CD4-positive, alpha-beta T cell treated with Interleukin-17A for 4 hours (primary cell): ENCODE results near the gene FEV.

Experiments
- DNase-seq: peaks from one replicate; pipeline ENCODE4 v3.0.0-alpha.2; 2020; ENCODE audit warnings: mixed read lengths

FEV gene

DNA sequence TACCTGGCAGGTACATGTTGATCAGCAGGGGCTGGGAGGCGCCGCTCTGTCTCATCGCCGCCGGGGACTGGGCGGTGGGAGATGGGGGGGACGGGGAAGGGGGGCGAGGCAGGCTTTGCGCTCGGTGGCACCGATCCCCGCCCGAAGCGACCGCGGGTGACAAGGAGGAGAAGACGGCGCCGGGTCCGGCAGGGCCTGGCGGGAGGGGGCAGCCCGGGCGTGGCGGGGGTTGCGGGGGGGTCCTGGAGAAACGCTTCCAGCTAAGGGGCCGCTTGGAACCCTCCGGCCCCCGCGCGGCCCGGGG is at the start of gene FEV:
TSS of gene FEV (minus strand) at position 164 of the 304 bp plus-strand sequence. CDS start at position 55, 109 bp downstream.
- DNase-seq, result no peak

DNA sequence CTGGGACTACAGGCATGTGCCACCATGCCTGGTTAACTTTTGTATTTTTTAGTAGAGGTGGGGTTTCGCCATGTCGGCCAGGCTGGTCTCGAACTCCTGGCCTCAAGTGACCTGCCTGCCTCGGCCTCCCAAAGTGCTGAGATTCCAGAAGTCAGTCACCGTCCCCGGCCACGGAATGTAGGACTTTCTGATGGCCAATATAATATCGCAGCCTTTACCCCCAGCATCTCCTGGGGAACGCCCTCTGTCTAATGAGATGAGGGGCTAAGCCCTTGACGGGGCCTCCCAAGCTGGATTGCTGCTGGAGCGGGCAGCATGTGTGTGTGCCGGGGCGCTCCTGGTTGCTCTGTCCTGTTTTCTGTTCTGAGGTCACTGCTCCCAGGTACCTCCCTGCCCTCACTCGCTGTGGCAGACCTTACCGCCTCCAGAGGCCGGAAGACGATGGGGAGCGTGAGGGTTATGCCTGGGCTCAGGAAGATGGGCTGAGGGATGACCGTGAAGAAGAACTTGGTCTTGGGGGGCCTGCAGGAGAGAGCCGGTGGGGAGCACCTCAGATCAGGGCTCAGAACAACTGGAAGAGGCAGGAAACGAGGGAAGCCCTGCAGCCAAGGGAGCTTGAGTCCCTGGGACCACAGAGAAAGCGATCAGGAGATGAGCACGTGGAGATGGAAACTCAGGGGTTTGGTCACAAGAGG is 47.2 kb upstream of the FEV start:
- no peak for DNase-seq

DNA sequence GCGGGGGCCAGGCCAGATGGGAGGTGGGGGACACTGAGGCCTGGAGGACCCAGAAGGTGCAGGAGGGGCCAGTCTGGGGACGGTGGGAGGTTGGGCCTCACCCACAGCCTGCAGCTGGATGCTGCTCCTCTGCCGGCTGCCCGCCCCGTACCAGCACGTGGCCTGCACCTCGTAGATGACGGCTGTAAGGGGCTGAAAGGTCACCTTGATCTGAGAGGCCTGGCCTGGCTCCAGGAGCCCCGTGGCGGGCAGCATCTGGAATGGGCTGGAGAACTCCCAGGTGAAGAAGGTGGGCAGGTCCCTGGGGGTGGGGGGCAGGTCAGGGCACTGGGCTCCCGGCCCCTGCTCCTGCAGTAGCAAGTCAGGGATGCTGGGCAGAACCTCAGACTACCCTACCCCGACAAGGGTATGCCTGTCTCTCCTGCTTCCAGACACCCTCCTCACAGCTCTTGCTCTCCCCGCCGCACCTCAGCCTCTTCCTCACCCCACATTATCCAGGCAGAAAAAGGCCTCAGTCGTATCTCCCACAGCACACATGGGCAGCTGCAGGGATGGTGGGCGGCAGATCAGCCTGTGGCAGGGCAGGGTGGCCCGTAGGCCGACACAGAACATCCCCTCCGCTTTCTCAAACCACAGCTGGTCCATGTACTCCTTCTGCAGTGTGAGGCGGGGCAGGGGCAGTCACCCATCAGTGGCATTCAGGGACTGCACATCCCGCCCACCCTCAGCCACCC is 46.2 kb upstream of the FEV start:
- no peak for DNase-seq

DNA sequence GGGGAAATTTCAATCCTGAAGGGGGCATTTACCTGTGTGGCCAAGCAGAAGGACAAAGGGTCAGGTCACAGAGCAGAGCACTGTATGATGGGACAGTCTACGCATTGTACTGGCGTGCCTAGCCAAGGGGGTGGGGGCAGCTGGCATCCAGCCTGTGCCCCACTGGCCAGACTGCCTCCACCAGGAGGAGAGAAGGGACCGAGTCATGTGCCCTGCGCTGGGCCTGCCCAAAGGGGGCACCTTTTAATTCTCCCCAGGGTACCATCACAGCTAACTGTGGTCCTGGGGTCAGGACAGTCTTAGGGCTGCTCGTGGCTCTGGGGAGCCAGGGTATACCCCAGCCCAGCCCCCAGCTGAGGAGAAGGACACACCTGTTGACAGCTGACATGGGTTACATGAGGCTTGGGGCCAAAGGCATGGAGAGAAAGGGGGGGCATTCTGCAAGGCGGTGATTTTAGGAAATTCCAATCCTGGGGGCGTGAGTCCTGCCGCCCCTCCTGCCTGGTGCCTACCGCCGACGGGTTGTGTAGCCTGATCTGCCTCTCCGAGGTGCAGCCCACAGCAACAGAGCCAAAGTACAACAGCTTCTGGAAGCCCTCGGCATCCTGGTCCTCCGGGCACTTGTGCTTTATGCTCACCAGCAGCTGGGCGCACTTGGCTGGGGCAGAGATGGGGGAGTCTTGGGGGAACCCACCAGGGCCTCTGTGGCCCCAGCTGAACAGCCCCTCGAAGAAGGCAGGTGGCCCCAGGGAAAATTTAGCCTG is 45.4 kb upstream of the FEV start:
- DNase-seq, result no peak

GRCh38 chr2:219029829-219030165 is 44.8 kb upstream of the FEV start:
- peak; percentile 84 for DNase-seq

GRCh38 chr2:219028996-219029828 is 44.2 kb upstream of the FEV start:
- DNase-seq, result no peak

- no peak for DNase-seq
These were observed 43.2 kb upstream of the FEV start for GRCh38 chr2:219028141-219028540.

DNA sequence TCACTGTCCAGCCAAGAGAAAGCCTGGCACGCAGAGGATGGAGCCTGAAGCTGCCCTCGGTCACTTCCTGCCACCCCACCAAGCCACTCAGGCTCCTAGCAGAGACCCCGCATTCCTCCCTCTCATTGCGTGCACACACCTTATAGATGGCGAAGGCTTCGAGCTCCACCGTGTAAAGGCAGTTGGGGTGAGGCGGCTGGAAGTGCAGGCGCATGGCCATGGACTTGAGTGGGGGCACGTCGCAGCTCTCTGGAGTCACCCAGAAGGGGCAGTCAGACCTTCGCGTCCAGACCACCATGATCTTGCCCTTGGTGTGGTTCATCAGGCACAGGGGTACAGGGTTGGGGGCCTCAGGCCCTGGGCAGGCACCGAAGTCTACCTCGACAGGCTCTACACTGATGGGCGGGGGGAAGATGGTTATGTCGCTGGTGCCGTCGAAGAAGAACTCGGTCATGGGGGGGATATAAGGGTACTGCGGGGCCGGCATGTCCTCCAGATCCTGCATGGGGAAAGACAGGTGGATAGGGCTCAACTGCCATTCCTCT is 42.6 kb upstream of the FEV start:
- DNase-seq, result no peak

GRCh38 chr2:219026946-219027345 is 42.0 kb upstream of the FEV start:
- no peak for DNase-seq

GRCh38 chr2:219025637-219026585 is 40.9 kb upstream of the FEV start:
- DNase-seq, result no peak

DNA sequence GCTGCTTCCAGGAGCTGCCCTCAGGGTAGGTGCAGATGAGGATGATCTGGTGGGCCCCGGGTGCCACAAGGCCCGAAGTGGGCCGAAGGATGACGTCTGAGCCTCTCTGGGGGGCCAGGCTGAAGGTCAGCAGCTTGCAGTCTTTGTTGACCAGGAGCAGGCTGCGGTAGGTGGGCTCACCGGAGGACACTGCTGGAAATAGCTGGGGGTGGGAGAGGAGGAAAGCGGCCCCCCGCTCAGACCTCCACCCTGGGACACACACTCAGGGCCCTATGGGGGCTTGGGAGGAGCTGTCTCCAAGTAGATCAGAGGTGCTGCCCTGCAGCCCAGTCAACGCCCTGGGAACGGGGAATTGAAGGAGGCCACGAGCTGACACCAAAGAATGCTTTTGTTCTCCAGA is 39.1 kb upstream of the FEV start:
- no peak for DNase-seq

- no peak for DNase-seq
These were observed 38.1 kb upstream of the FEV start for GRCh38 chr2:219023045-219023605.

DNA sequence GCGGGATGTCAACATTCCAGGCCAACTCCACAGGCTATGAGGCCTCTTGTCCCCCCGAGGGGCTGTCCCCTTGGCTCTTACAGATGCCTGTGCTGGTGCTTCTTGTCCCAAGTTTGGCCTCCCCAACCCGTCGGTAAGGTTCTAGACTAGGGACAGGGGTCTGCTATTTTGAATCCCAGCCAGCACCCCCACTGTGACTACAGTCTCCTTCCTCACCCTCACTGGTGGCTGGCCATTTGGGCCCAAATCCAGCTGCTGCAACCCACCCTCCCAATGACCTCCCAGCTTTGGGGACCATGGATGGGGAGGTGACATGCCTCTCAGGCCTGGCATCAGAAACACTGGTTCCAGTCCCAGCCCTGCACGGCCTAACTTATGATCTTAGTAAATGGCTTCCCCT is 37.6 kb upstream of the FEV start:
- no peak for DNase-seq

- DNase-seq, result no peak
These were observed 37.1 kb upstream of the FEV start for GRCh38 chr2:219022041-219022440.

DNA sequence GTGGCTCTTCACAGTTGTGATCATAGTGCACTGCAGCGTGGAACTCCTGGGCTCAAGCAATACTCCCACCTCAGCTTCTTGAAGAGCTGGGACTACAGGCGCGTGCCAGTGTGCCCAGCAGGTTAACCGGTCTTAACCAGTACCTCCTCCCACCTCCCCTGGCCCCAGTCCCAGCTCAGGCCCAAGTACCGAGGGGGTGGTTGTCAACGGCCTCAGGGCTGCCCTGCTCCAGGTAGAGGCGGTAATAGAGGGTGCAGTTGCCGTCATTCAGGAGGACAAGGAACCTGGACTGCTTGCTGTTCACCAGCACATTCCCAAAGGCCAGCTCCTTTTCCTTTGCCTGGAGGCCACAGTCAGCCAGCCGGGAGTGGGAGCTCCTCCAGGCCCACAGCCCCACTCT is 36.6 kb upstream of the FEV start:
- no peak for DNase-seq

GRCh38 chr2:219020604-219021365 is 35.8 kb upstream of the FEV start:
- DNase-seq, result no peak

- DNase-seq, result no peak
These were observed 34.5 kb upstream of the FEV start for GRCh38 chr2:219019436-219019835.

GRCh38 chr2:219018726-219019125 is 33.7 kb upstream of the FEV start:
- no peak for DNase-seq

GRCh38 chr2:219018286-219018685 is 33.3 kb upstream of the FEV start:
- no peak for DNase-seq

- no peak for DNase-seq
These were observed 32.4 kb upstream of the FEV start for GRCh38 chr2:219017201-219017931.
